DND-41 (cell line): ENCODE results near the gene FAM170B.

Experiments
- ATAC-seq: fragments of 200-7000 bp; cut with Tn5 transposase; 3 replicates; pipeline ENCODE4 v1.9.1; 2021; ENCODE audit warnings: low read depth; ENCODE audit not compliant: insufficient read depth
- DNase-seq: peaks from one replicate; pipeline ENCODE4 v3.0.0-alpha.2; 2020
- H2AFZ ChIP-seq: 2 replicates; pipeline ENCODE4 v1.6.0; 2012; ENCODE audit warnings: low read depth, low read length
- H3K27ac ChIP-seq: 2 replicates; pipeline ENCODE4 v1.5.1; 2012; ENCODE audit warnings: low read length, inconsistent platforms
- H3K27me3 ChIP-seq: fragments of 200-600 bp; sonication (generic); 2 replicates; pipeline ENCODE4 v1.6.0; 2012; ENCODE audit warnings: low read length, mild to moderate bottlenecking, inconsistent platforms; ENCODE audit not compliant: insufficient read depth, poor library complexity
- H3K36me3 ChIP-seq: 2 replicates; pipeline ENCODE4 v1.5.1; 2012; ENCODE audit warnings: low read length, inconsistent platforms; ENCODE audit not compliant: insufficient read depth
- H3K4me1 ChIP-seq: 2 replicates; pipeline ENCODE4 v1.5.1; 2012; ENCODE audit warnings: mild to moderate bottlenecking, low read length; ENCODE audit not compliant: insufficient read depth
- H3K4me2 ChIP-seq: 2 replicates; pipeline ENCODE4 v1.6.0; 2012; ENCODE audit warnings: mild to moderate bottlenecking, moderate library complexity, low read length, inconsistent platforms; ENCODE audit not compliant: insufficient read depth
- H3K4me3 ChIP-seq, 2 experiments: fragments of 200-600 bp in 1 of 2; shearing (Covaris generic) in 1 of 2; 2 replicates each; pipeline ENCODE4 v1.5.1; 2012 to 2016; ENCODE audit warnings: inconsistent platforms in 2 of 2, low read length in 2 of 2, mild to moderate bottlenecking in 2 of 2, low read depth in 1 of 2, moderate library complexity in 1 of 2
- H3K79me2 ChIP-seq: 2 replicates; pipeline ENCODE4 v1.6.0; 2012; ENCODE audit warnings: low read length, inconsistent platforms; ENCODE audit not compliant: insufficient read depth
- H3K9ac ChIP-seq: 2 replicates; pipeline ENCODE4 v1.6.0; 2012; ENCODE audit warnings: low read depth, mild to moderate bottlenecking, inconsistent platforms, low read length, moderate library complexity
- H3K9me3 ChIP-seq: 2 replicates; pipeline ENCODE4 v1.5.1; 2012; ENCODE audit warnings: low read length, moderate library complexity, mild to moderate bottlenecking, inconsistent platforms; ENCODE audit not compliant: insufficient read depth, severe bottlenecking
- H4K20me1 ChIP-seq: 2 replicates; pipeline ENCODE4 v1.6.0; 2012; ENCODE audit warnings: low read length; ENCODE audit not compliant: insufficient read depth
- CTCF ChIP-seq: IDR thresholded peaks from 2 replicates; pipeline ENCODE4 v1.5.1; 2012; ENCODE audit warnings: borderline replicate concordance, low read length, moderate library complexity, mild to moderate bottlenecking; ENCODE audit not compliant: poor library complexity, severe bottlenecking; ENCODE audit errors: extremely low read depth
- EZH2 ChIP-seq: IDR thresholded peaks from 3 replicates; pipeline ENCODE4 v1.6.1; 2012; ENCODE audit warnings: borderline replicate concordance, low read depth, mild to moderate bottlenecking, moderate library complexity, low read length, inconsistent platforms; ENCODE audit not compliant: severe bottlenecking

The FAM170B gene

DNA sequence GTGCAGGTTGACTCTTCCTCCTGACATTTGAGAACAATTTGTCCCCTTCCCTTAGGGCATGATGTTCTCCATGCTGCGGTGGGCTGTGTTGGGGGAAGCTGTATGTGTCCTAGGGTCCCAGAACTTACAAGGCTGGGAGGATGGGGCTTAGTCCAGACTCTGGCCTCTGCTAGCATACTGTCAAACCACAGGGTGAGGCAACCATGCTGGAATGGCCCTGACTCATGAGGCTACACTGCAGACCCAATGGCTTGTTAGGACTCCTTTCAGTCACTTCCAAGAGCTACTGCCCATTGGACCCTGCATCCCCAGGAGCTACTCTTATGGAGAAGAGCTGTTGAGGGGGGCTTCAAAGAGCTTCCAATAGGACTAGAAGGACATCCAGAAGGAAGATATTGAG is 20.1 kb upstream of the FAM170B start:
- Histone ChIP-seq H3K4me1 (peaks cover 23% of the 10 kb centered on the region), H2AFZ (no peak overlapping the region), H3K27me3 (no peaks in the 10 kb centered on the region), H3K36me3 (no peaks in the 10 kb centered on the region), H3K4me3 (no peak overlapping the region), H3K27ac (no peak overlapping the region), H4K20me1 (no peaks in the 10 kb centered on the region), H3K9ac (no peak overlapping the region), H3K4me2 (no peak overlapping the region), H3K79me2 (no peaks in the 10 kb centered on the region), H3K9me3 (no peaks in the 10 kb centered on the region)
- TF ChIP-seq CTCF (no peak), EZH2 (no peak)
- ATAC-seq (no peak), DNase-seq (no peak)

DNA sequence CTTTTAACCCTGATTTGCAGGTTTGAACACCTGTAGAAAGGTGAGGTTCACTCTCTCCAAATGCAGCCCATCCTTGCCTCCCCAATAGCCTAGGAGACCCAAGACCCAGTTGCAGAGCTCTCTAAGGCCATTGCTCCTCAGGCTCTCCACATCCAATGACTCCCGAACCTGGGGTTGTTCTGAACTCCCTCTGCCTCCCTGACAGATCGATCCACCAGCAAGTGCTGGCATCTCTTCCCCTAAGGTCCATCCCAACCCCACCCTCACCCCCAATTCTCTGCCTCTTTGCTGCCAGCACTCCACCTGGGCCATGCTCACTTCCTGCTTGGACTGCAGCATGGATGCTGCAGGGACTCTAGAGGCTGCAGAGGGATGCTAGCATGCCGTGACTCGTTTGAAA is 19.3 kb upstream of the FAM170B start:
- Histone ChIP-seq H3K27ac (no peak overlapping the region), H3K27me3 (no peaks in the 10 kb centered on the region), H3K4me3 (no peak overlapping the region), H3K79me2 (no peaks in the 10 kb centered on the region), H3K36me3 (no peaks in the 10 kb centered on the region), H3K9me3 (no peaks in the 10 kb centered on the region), H3K4me1 (peaks cover 15% of the 10 kb centered on the region), H2AFZ (no peak overlapping the region), H3K4me2 (no peak overlapping the region), H3K9ac (no peak overlapping the region), H4K20me1 (no peaks in the 10 kb centered on the region)
- DNase-seq (no peak), ATAC-seq (no peak)
- no peak for TF ChIP-seq EZH2
- no peak for TF ChIP-seq CTCF

- H3K4me1 ChIP-seq, result peaks cover 10% of the 10 kb centered on the region
- no peak overlapping the region for H3K9ac ChIP-seq
- DNase-seq (no peak), ATAC-seq (no peak)
- no peaks in the 10 kb centered on the region for H4K20me1 ChIP-seq
- H2AFZ ChIP-seq, result no peak overlapping the region
- H3K4me2 ChIP-seq, result no peak overlapping the region
- H3K27ac ChIP-seq, result no peak overlapping the region
- no peak overlapping the region for H3K4me3 ChIP-seq
- H3K79me2 ChIP-seq, result no peaks in the 10 kb centered on the region
- H3K9me3 ChIP-seq, result no peaks in the 10 kb centered on the region
- TF ChIP-seq EZH2 (no peak), CTCF (no peak)
- H3K36me3 ChIP-seq, result no peaks in the 10 kb centered on the region
- no peaks in the 10 kb centered on the region for H3K27me3 ChIP-seq
Measured at GRCh38 chr10:49152663-49153062, 18.8 kb upstream of the FAM170B start.

- Histone ChIP-seq H3K27me3 (no peaks in the 10 kb centered on the region), H3K4me2 (no peak overlapping the region), H3K36me3 (no peaks in the 10 kb centered on the region), H3K9ac (no peak overlapping the region), H3K79me2 (no peaks in the 10 kb centered on the region), H4K20me1 (no peaks in the 10 kb centered on the region), H2AFZ (no peak overlapping the region), H3K9me3 (no peaks in the 10 kb centered on the region), H3K4me3 (no peak overlapping the region), H3K4me1 (peaks cover 8% of the 10 kb centered on the region), H3K27ac (no peak overlapping the region)
- TF ChIP-seq EZH2, result no peak
- no peak for TF ChIP-seq CTCF
- ATAC-seq, result no peak
- DNase-seq, result no peak
Measured at GRCh38 chr10:49152037-49152436, 18.2 kb upstream of the FAM170B start.
